OCI-M1 (cell line): Measurements from ENCODE around the gene LONP2.
"Not testable (repeated sequence)": the region's sequence is repeated elsewhere in the genome, so short reads cannot be mapped to it uniquely, and the experiment has no call there.

Experiments used
- DNase-seq: peaks from one replicate; lab custom pipeline; 2025; lab: John Stamatoyannopoulos, UW

The LONP2 gene

GRCh38 chr16:48395375-48395774 is 151.3 kb downstream of the LONP2 start:
- DNase-seq: no peak

GRCh38 chr16:48402547-48402946 is 158.4 kb downstream of the LONP2 start:
- not testable (repeated sequence) for DNase-seq

DNA sequence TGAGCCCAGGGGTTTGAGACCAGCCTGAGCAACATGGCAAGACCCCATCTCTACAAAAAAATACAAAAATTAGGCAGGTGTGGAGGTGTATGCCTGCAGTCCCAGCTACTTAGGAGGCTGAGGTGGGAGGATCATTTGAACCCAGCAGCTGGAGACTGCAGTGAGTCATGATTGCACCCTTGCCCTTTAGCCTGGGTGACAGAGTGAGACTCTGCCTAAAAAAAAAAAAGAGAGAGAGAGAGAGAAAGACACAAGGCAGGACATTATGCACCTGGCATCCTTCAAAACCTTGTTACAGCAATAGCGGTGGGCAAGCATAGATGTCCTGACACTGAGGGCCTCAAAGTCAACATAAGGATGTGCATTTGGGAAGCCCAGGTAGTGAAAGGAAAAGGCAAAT is 161.1 kb downstream of the LONP2 start:
- DNase-seq: no peak

DNA sequence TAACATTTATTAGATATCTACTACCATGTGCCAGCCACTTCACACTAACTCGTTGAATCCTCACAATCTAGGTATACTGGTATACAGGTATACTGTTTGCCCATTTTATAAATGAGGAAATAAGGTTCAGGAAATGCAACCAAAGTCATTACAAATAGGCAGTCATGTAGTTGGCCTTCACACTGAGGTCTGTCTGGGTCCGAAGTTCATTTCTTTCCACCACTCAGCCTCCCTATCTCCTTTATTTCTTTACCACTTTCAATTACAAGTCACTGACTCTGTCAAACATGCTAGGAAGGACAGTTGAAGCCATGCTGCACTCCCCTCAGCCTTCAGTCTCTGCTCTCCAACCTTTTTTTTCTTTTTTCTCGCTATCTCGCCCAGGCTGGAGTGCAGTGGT is 161.8 kb downstream of the LONP2 start:
- no peak for DNase-seq
